NB4 (cell line): ENCODE measurements around the gene GPC1.

ENCODE experiments used
- DNase-seq: peaks from one replicate; pipeline ENCODE4 v3.0.0; 2010; ENCODE audit warnings: low read depth
- H3K4me3 ChIP-seq: one replicate; pipeline ENCODE4 v1.5.1; 2011; ENCODE audit warnings: mild to moderate bottlenecking, low read depth, low read length, moderate library complexity
- MYC ChIP-seq: IDR thresholded peaks from 2 replicates; pipeline ENCODE4 v1.6.1; 2011; ENCODE audit warnings: low read depth, low read length
- POLR2A ChIP-seq: IDR thresholded peaks from 2 replicates; pipeline ENCODE4 v1.6.1; 2011; ENCODE audit warnings: mild to moderate bottlenecking; ENCODE audit not compliant: insufficient read length; ENCODE audit errors: extremely low read depth
- TF ChIP-seq, protein P1 (sequence below): IDR thresholded peaks from 2 replicates; pipeline ENCODE4 v1.6.1; 2011; ENCODE audit warnings: low read depth, low read length
- TF ChIP-seq, protein P2 (sequence below): IDR thresholded peaks from one replicate; pipeline ENCODE4 v1.5.1; 2012; ENCODE audit warnings: low read depth, low read length

Gene GPC1

DNA sequence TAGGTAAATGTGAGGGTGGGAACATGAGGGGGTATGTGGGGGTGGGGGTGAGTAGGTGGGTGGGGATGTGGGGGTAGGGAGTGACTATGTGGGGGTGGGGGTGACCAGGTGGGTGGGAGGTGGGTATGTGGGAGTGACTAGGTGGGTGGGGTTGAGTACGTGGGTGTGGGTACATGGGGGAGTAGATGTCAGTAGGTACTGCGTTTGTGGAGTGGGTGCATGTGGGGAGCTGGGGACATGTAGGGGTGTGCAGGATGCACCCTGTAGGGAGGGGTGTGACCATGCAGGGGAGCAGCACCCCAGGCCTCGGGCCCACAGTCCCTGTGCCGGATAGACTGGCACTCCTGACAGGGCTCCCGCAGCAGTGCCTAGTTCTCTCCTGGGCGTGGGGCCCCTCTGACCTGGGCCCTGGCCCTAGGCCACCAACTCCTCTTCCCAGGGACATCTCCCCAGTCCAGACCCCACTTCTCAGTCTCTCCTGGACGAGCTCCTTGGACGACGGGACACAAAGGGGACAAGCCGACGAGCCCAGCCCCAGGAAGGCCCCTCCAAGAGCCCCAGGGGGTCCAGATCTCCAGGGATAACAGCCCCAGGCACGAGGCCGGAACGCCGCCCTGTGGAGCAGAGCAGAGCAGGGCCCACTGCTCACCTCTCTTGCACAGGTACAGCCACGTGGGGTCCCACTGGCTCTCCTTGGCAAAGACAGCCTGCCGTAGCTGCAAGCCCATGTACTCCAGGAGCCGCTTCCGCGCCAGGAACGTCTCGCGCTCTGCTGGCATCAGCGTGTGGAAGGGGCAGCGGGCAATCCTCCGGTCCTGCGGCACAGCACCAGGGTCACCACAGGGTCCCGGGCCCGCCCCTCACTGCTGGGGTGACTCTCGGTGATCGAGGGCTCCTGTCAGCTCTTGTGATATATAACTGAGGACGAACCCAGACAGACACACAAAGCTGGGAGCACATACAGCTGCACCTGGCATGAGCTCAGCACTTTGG is 64.1 kb downstream of the GPC1 start:
- TF ChIP-seq, protein P1, sequence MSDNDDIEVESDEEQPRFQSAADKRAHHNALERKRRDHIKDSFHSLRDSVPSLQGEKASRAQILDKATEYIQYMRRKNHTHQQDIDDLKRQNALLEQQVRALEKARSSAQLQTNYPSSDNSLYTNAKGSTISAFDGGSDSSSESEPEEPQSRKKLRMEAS = no peak
- TF ChIP-seq POLR2A (no peak), MYC (no peak)
- TF ChIP-seq, protein P2, sequence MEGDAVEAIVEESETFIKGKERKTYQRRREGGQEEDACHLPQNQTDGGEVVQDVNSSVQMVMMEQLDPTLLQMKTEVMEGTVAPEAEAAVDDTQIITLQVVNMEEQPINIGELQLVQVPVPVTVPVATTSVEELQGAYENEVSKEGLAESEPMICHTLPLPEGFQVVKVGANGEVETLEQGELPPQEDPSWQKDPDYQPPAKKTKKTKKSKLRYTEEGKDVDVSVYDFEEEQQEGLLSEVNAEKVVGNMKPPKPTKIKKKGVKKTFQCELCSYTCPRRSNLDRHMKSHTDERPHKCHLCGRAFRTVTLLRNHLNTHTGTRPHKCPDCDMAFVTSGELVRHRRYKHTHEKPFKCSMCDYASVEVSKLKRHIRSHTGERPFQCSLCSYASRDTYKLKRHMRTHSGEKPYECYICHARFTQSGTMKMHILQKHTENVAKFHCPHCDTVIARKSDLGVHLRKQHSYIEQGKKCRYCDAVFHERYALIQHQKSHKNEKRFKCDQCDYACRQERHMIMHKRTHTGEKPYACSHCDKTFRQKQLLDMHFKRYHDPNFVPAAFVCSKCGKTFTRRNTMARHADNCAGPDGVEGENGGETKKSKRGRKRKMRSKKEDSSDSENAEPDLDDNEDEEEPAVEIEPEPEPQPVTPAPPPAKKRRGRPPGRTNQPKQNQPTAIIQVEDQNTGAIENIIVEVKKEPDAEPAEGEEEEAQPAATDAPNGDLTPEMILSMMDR = no peak
- no peak for DNase-seq
- H3K4me3 ChIP-seq = no peak overlapping the region

DNA sequence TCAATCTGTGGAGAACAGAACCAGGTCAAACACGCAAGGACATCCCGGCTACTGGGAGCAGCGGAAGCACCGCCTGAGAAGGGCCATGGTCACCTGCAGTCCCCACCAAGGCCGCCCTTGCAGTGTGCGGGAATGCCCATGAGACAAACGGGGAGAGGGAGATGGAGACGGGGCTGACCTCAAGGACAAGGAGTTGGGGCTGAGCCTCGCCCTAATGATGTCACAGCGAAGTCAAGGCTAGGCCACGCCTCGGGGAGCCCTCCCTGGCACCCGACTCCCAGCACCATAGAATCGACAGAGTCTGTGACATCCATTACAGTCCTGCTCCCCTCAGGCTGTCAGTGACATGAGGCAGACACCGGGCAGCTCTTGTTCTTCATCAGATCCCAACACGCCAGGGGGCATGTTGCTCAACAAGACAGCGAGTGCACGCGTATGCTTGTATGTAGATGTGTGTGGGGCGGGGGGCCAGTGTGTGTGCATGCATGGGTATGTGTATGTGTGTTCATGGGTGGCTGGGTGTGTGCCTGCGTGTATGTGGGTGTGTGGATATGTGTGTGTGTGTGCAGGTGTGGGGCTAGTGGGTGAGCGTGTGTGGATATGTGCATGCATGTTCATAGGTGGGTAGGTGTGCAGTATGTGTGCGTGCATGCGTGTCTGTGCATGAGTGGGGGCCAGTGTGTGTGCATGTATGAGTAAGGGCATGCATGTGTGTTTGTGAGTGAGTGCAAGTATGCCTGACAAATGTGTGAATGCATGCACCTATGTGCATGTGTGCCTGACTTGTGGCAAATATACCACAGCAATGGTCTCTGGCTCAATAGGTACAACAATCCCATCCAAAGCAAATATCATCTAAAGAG is 65.3 kb downstream of the GPC1 start:
- TF ChIP-seq POLR2A (no peak), MYC (no peak)
- TF ChIP-seq, protein P2 = no peak
- TF ChIP-seq, protein P1 = no peak
- H3K4me3 ChIP-seq = no peak overlapping the region
- DNase-seq = no peak

DNA sequence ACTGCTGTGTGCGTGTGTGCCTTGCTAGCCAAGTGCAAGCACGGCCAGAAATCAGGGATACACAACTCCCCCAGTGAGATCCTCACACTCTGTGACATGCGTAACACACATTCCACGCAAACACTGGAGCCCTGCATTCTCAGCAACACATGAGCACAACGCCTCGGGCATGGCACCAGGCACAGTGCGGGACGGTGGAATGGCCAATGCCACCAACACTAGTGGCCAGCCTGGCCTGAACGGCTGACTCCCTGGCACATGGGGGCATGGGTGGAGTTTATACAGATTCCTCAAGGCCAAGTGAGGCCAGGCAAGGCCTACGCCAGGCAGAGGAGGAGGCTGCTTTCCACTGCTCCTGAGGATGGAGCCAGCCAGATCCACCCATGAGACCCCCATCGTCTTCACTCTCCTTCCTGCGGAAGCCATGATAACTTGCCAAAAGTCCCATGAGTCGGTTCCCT is 66.1 kb downstream of the GPC1 start:
- DNase-seq = no peak
- no peak overlapping the region for H3K4me3 ChIP-seq
- no peak for TF ChIP-seq MYC
- TF ChIP-seq, protein P1 = no peak

DNA sequence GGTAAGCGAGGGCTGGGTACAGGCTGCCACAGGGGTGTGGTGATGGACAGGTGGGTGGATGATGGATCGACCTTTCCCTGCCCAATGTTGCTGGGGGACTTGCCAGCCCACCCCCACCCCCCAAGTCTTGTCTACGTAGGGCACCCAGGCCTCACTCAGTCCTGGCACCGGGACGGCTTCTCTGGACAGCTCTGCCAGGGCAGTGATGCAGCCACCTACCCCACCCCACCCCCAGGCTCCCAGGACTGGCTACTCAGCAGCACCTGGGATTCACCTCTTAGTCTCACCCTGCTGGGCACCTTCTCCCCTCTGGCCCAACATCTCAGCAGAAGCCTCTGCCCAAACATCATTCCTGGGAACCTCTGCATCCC is 66.6 kb downstream of the GPC1 start:
- no peak overlapping the region for H3K4me3 ChIP-seq
- TF ChIP-seq, protein P1 = no peak
- TF ChIP-seq, protein P2 = no peak
- TF ChIP-seq MYC (no peak), POLR2A (no peak)
- DNase-seq = no peak

DNA sequence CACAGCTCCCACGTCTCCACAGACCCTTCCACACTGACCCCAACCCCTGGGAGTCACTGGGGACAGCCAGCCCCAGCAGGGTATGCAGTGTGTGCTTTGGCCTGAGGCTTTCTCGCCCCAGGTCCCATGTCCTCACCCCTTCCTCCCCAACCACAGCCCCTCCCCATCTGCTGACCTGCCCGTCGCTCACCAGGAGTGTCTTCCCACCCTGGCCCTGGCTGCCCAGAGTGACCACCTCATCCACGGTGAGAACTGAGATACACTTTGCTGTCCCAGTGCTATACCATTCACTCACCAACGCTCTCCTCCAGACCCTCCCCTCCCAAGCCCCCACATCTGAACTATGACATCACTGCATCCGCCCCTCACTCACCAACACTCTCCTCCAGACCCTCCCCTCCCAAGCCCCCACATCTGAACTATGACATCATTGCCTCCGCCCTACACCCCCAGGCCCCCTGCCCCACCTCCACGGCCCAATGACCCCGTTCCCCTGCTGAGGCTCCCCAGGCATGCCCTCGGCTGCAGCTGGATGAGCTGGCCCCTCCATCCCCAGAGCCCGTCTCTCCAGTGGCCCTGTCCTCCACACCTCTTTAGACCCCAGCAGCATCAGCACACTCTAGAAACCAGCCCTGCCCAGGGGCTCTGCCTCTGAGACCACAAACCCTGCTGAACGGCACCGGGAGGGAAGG is 67.1 kb downstream of the GPC1 start:
- no peak for DNase-seq
- no peak overlapping the region for H3K4me3 ChIP-seq
- TF ChIP-seq POLR2A (no peak), MYC (no peak)
- TF ChIP-seq, protein P2 = no peak
- TF ChIP-seq, protein P1 = no peak
